ENCODE results near the gene FBXW4.

The FBXW4 gene

GRCh38 chr10:101587725-101588653 lies 107.0 kb downstream of the FBXW4 start, which contains the start of the genes DPCD and POLL:
Gene DPCD (plus strand): TSS chr10:101588321. CDS start chr10:101588337, 16 bp downstream.
Gene POLL (minus strand): TSS chr10:101588257. CDS start chr10:101587360, 897 bp downstream.
- Histone ChIP-seq H2BK15ac (replicated peaks; ENCODE audit: low read depth) (no peak within 1 kb of the TSS), H2BK5ac (ENCODE audit: low read length) (peak within 1 kb of the TSS; percentile 13), H3K27ac (ENCODE audit: low read depth, low read length) (no peak within 1 kb of the TSS), H3K79me1 (ENCODE audit: low read length) (peaks cover 7% of the 10 kb centered on the region), H3K27me3 (ENCODE audit: insufficient read depth, low read length, poor library complexity) (no peaks in the 10 kb centered on the region), H3K9ac (ENCODE audit: low read length) (peak within 1 kb of the TSS; percentile 91), H3K4me2 (ENCODE audit: low read length) (peak within 1 kb of the TSS; percentile 90), H3K4me3 (ENCODE audit: low read length) (peak within 1 kb of the TSS; percentile 90), H4K5ac (ENCODE audit: low read length) (no peak within 1 kb of the TSS), H4K8ac (ENCODE audit: low read depth, low read length) (peak within 1 kb of the TSS; percentile 1), H3K79me2 (ENCODE audit: control insufficient read depth, insufficient read depth, low read length) (peaks cover 4% of the 10 kb centered on the region), H2AK5ac (ENCODE audit: low read length) (no peak within 1 kb of the TSS), H2BK120ac (ENCODE audit: low read depth, low read length) (no peak within 1 kb of the TSS), H3K4ac (ENCODE audit: low read depth, low read length) (peak within 1 kb of the TSS; percentile 44), H3K18ac (ENCODE audit: low read length) (peak within 1 kb of the TSS; percentile 35), H3K23ac (ENCODE audit: low read length) (peak within 1 kb of the TSS; percentile 72), H3K56ac (ENCODE audit: low read length) (peak within 1 kb of the TSS; percentile 96), H3K4me1 (ENCODE audit: control insufficient read depth, low read depth, low read length) (peaks cover 6% of the 10 kb centered on the region), H3K36me3 (ENCODE audit: control insufficient read depth, insufficient read depth, low read length) (no peaks in the 10 kb centered on the region)
- DNase-seq, result peak; percentile 97
- WGBS (ENCODE audit: extremely low coverage, insufficient coverage, low lambda C conversion rate), result no CpG with 5 or more reads among the region's 50 CpGs

- H2BK5ac ChIP-seq (ENCODE audit: low read length), result no peak overlapping the region
- DNase-seq, result no peak
- H4K5ac ChIP-seq (ENCODE audit: low read length), result no peak overlapping the region
- peaks cover 3% of the 10 kb centered on the region for H3K36me3 ChIP-seq (ENCODE audit: control insufficient read depth, insufficient read depth, low read length)
- no peak overlapping the region for H3K18ac ChIP-seq (ENCODE audit: low read length)
- no peak overlapping the region for H3K56ac ChIP-seq (ENCODE audit: low read length)
- no peak overlapping the region for H3K4ac ChIP-seq (ENCODE audit: low read depth, low read length)
- no peak overlapping the region for H2BK120ac ChIP-seq (ENCODE audit: low read depth, low read length)
- peaks cover 4% of the 10 kb centered on the region for H3K79me2 ChIP-seq (ENCODE audit: control insufficient read depth, insufficient read depth, low read length)
- H3K79me1 ChIP-seq (ENCODE audit: low read length), result peaks cover 7% of the 10 kb centered on the region
- no peak overlapping the region for H2AK5ac ChIP-seq (ENCODE audit: low read length)
- H3K4me1 ChIP-seq (ENCODE audit: control insufficient read depth, low read depth, low read length), result peaks cover 6% of the 10 kb centered on the region
- no peak overlapping the region for H3K4me3 ChIP-seq (ENCODE audit: low read length)
- H3K4me2 ChIP-seq (ENCODE audit: low read length), result no peak overlapping the region
- H2BK15ac ChIP-seq (replicated peaks; ENCODE audit: low read depth), result no peak overlapping the region
- no peak overlapping the region for H3K27ac ChIP-seq (ENCODE audit: low read depth, low read length)
- H4K8ac ChIP-seq (ENCODE audit: low read depth, low read length), result no peak overlapping the region
- no peak overlapping the region for H3K9ac ChIP-seq (ENCODE audit: low read length)
- WGBS (ENCODE audit: extremely low coverage, insufficient coverage, low lambda C conversion rate), result no CpG with 5 or more reads among the region's 9 CpGs
- H3K23ac ChIP-seq (ENCODE audit: low read length), result no peak overlapping the region
- no peaks in the 10 kb centered on the region for H3K27me3 ChIP-seq (ENCODE audit: insufficient read depth, low read length, poor library complexity)
Measured at GRCh38 chr10:101585841-101586240, 109.1 kb downstream of the FBXW4 start.

DNA sequence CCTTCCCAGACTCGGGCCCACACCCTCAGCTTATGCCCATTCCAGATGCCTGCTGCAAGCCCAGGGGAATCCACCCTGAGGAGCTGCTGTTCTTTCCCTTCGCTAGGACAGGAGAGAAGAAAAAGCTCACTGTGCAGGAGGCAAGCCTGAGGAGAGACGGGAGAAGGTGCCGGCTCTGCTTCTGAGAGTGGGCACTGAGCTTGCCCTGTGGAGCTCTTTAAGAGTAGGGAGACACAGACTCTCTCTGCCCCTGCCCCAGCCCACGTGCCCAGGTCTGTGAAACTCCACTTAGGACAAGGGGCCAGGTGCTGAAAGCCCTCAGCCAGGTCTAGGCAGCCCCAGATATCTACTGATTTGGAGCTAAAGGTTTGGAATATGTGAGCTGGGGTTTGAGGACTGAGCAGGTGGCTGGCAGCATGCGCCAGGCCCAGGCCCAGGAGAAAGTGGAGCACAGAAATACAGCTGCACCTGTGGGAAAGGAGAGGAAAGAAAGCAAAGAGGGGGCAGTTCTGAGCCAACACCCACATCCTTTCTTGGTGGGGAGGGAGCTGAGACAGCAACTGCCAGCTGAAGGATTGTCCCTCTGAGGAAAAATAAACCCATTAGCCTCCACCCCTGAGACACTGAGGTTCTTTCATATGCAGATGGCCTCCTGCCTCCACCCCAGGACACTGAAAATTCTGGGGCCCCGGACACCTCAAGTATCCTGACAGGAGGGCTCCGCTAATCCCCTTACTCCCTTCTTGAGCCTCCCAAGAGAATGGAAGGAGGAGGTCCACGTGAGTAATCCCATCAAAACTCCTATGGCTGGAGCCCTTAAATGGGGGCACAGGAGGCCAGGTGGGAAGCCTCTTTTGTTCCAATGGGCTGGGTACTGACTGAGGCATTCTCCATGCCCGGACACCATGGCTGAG lies 114.2 kb downstream of the FBXW4 start:
- H3K4me3 ChIP-seq (ENCODE audit: low read length), result no peak overlapping the region
- no peak overlapping the region for H3K9ac ChIP-seq (ENCODE audit: low read length)
- H2AK5ac ChIP-seq (ENCODE audit: low read length), result no peak overlapping the region
- no peak overlapping the region for H3K27ac ChIP-seq (ENCODE audit: low read depth, low read length)
- H2BK5ac ChIP-seq (ENCODE audit: low read length), result no peak overlapping the region
- no peak overlapping the region for H4K5ac ChIP-seq (ENCODE audit: low read length)
- no peak overlapping the region for H2BK120ac ChIP-seq (ENCODE audit: low read depth, low read length)
- no peaks in the 10 kb centered on the region for H3K27me3 ChIP-seq (ENCODE audit: insufficient read depth, low read length, poor library complexity)
- H3K4me2 ChIP-seq (ENCODE audit: low read length), result no peak overlapping the region
- no peaks in the 10 kb centered on the region for H3K79me1 ChIP-seq (ENCODE audit: low read length)
- no peak overlapping the region for H4K8ac ChIP-seq (ENCODE audit: low read depth, low read length)
- H3K79me2 ChIP-seq (ENCODE audit: control insufficient read depth, insufficient read depth, low read length), result no peaks in the 10 kb centered on the region
- H3K4me1 ChIP-seq (ENCODE audit: control insufficient read depth, low read depth, low read length), result no peaks in the 10 kb centered on the region
- H3K18ac ChIP-seq (ENCODE audit: low read length), result no peak overlapping the region
- H2BK15ac ChIP-seq (replicated peaks; ENCODE audit: low read depth), result no peak overlapping the region
- H3K23ac ChIP-seq (ENCODE audit: low read length), result no peak overlapping the region
- no peak overlapping the region for H3K4ac ChIP-seq (ENCODE audit: low read depth, low read length)
- H3K56ac ChIP-seq (ENCODE audit: low read length), result no peak overlapping the region
- DNase-seq, result no peak
- H3K36me3 ChIP-seq (ENCODE audit: control insufficient read depth, insufficient read depth, low read length), result peaks cover 3% of the 10 kb centered on the region
- no CpG with 5 or more reads among the region's 10 CpGs for WGBS (ENCODE audit: extremely low coverage, insufficient coverage, low lambda C conversion rate)

DNA sequence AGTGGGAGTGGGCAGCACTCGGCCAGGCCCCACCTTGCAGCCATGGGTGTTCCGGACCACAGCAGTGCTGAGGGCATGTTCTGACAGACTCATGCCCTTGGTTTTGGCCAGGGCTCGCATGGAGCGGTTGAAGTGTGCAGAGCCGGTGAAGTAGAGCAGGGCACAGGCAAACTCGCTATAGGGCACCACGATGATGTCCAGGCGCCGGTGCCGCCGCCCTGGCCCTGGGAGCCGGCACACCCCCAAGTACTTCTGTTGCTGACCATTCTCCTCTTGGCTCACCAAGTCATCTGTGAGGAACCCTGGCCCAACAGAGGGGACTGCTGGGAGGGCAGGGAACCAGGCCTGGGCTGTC lies 115.5 kb downstream of the FBXW4 start:
- H4K8ac ChIP-seq (ENCODE audit: low read depth, low read length), result no peak overlapping the region
- H3K9ac ChIP-seq (ENCODE audit: low read length), result no peak overlapping the region
- H3K4me2 ChIP-seq (ENCODE audit: low read length), result no peak overlapping the region
- DNase-seq, result no peak
- H2BK120ac ChIP-seq (ENCODE audit: low read depth, low read length), result no peak overlapping the region
- H3K23ac ChIP-seq (ENCODE audit: low read length), result no peak overlapping the region
- H3K56ac ChIP-seq (ENCODE audit: low read length), result no peak overlapping the region
- H3K79me2 ChIP-seq (ENCODE audit: control insufficient read depth, insufficient read depth, low read length), result no peaks in the 10 kb centered on the region
- H3K4me1 ChIP-seq (ENCODE audit: control insufficient read depth, low read depth, low read length), result no peaks in the 10 kb centered on the region
- no peaks in the 10 kb centered on the region for H3K27me3 ChIP-seq (ENCODE audit: insufficient read depth, low read length, poor library complexity)
- WGBS (ENCODE audit: extremely low coverage, insufficient coverage, low lambda C conversion rate), result no CpG with 5 or more reads among the region's 12 CpGs
- no peak overlapping the region for H2BK15ac ChIP-seq (replicated peaks; ENCODE audit: low read depth)
- H2AK5ac ChIP-seq (ENCODE audit: low read length), result no peak overlapping the region
- H3K4ac ChIP-seq (ENCODE audit: low read depth, low read length), result no peak overlapping the region
- no peak overlapping the region for H3K18ac ChIP-seq (ENCODE audit: low read length)
- no peaks in the 10 kb centered on the region for H3K79me1 ChIP-seq (ENCODE audit: low read length)
- peaks cover 3% of the 10 kb centered on the region for H3K36me3 ChIP-seq (ENCODE audit: control insufficient read depth, insufficient read depth, low read length)
- no peak overlapping the region for H4K5ac ChIP-seq (ENCODE audit: low read length)
- H2BK5ac ChIP-seq (ENCODE audit: low read length), result no peak overlapping the region
- no peak overlapping the region for H3K4me3 ChIP-seq (ENCODE audit: low read length)
- no peak overlapping the region for H3K27ac ChIP-seq (ENCODE audit: low read depth, low read length)

DNA sequence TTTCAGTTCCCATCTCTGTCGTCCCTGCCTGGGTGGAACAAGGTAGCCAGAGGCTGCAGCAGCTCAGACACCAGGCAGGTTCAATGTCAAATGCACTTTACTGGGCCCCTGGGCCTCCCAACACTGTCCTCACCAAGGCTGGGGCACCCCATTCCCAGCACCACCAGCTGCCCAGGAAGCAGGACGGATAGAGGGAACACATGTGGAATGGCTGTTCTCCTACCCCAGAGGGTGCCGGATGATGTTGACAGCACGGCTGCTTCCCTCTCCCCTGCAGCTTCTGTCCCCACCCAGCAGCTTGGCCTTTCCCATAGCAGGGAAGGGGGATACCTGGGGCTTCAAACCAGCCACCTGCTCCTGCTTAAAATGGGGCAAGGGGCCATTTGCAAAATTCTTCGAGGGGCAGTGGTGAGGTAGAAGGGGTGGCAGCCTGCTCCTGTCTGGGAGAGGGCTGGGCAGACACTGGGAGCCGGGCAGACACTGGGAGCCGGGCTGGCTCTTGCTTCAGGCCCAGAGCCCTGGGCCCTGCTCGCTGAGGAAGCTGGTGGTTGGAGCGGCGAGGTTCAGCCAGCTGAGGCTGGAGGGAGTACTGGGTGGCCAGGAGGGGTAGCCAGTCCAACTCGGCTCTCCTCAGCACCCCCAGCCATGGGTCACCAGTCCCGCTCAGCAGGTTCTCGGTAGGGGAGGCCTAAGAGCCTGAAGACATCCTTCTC lies 116.0 kb downstream of the FBXW4 start:
- H2BK15ac ChIP-seq (replicated peaks; ENCODE audit: low read depth), result no peak overlapping the region
- H3K18ac ChIP-seq (ENCODE audit: low read length), result no peak overlapping the region
- no peak overlapping the region for H3K4ac ChIP-seq (ENCODE audit: low read depth, low read length)
- peaks cover 3% of the 10 kb centered on the region for H3K36me3 ChIP-seq (ENCODE audit: control insufficient read depth, insufficient read depth, low read length)
- no peaks in the 10 kb centered on the region for H3K79me2 ChIP-seq (ENCODE audit: control insufficient read depth, insufficient read depth, low read length)
- no peak overlapping the region for H4K8ac ChIP-seq (ENCODE audit: low read depth, low read length)
- no peak overlapping the region for H2BK5ac ChIP-seq (ENCODE audit: low read length)
- H3K4me2 ChIP-seq (ENCODE audit: low read length), result no peak overlapping the region
- no peaks in the 10 kb centered on the region for H3K79me1 ChIP-seq (ENCODE audit: low read length)
- no peak overlapping the region for H3K27ac ChIP-seq (ENCODE audit: low read depth, low read length)
- H3K4me3 ChIP-seq (ENCODE audit: low read length), result no peak overlapping the region
- no peak overlapping the region for H4K5ac ChIP-seq (ENCODE audit: low read length)
- H3K9ac ChIP-seq (ENCODE audit: low read length), result no peak overlapping the region
- H2AK5ac ChIP-seq (ENCODE audit: low read length), result no peak overlapping the region
- H3K23ac ChIP-seq (ENCODE audit: low read length), result no peak overlapping the region
- DNase-seq, result no peak
- no CpG with 5 or more reads among the region's 13 CpGs for WGBS (ENCODE audit: extremely low coverage, insufficient coverage, low lambda C conversion rate)
- H3K4me1 ChIP-seq (ENCODE audit: control insufficient read depth, low read depth, low read length), result no peaks in the 10 kb centered on the region
- no peak overlapping the region for H2BK120ac ChIP-seq (ENCODE audit: low read depth, low read length)
- H3K27me3 ChIP-seq (ENCODE audit: insufficient read depth, low read length, poor library complexity), result no peaks in the 10 kb centered on the region
- H3K56ac ChIP-seq (ENCODE audit: low read length), result no peak overlapping the region
